H4 (cell line): ENCODE results near the gene NDC80. TPM values are rescaled to one million over a fixed set of nuclear protein-coding genes. Genes with fewer than 3 reads are reported as not detected.
"Not testable (repeated sequence)": the region's sequence is repeated elsewhere in the genome, so short reads cannot be mapped to it uniquely, and the experiment has no call there.

Experiments used
- DNase-seq: peaks from one replicate; pipeline ENCODE4 v3.0.0-alpha.2; 2015; ENCODE audit warnings: low spot score
- total RNA-seq: library from RNA; depleted of rRNA; stranded (reverse); fragments of >200 nt; shearing (Covaris generic); gene quantifications from 2 replicates; pipeline ENCODE4 v1.2.3, GENCODE V29; 2014; rRNA removed

The NDC80 gene
- 34.6 and 43.0 TPM in 2 replicates for total RNA-seq

GRCh38 chr18:2571200-2572170 is at the start of gene NDC80, which contains the start of gene METTL4:
Gene NDC80, plus strand, starts transcription at chr18:2571557. Its CDS starts 1,429 bp downstream, at chr18:2572986.
Gene METTL4, minus strand, starts transcription at chr18:2571505. Its CDS starts 4,289 bp downstream, at chr18:2567216.
- peak; percentile 89 for DNase-seq

GRCh38 chr18:2522112-2522511 is 49.2 kb upstream of the NDC80 start:
- no peak for DNase-seq

- not testable (repeated sequence) for DNase-seq
These were observed 46.6 kb upstream of the NDC80 start for GRCh38 chr18:2524794-2525198.

GRCh38 chr18:2526329-2526728 is 45.0 kb upstream of the NDC80 start:
- no peak for DNase-seq

GRCh38 chr18:2529154-2529553 is 42.2 kb upstream of the NDC80 start:
- peak; percentile 8 for DNase-seq

GRCh38 chr18:2531751-2532150 is 39.6 kb upstream of the NDC80 start:
- DNase-seq, result no peak

- DNase-seq, result no peak
These were observed 38.6 kb upstream of the NDC80 start for GRCh38 chr18:2532797-2533196.

- no peak for DNase-seq
These were observed 36.5 kb upstream of the NDC80 start for GRCh38 chr18:2534906-2535305.

GRCh38 chr18:2535419-2535910 is 35.9 kb upstream of the NDC80 start:
- no peak for DNase-seq

GRCh38 chr18:2536063-2536462 is 35.3 kb upstream of the NDC80 start:
- DNase-seq, result no peak

GRCh38 chr18:2536493-2536892 is 34.9 kb upstream of the NDC80 start:
- no peak for DNase-seq

- DNase-seq, result no peak
These were observed 34.1 kb upstream of the NDC80 start for GRCh38 chr18:2537296-2537695.

- peak; percentile 54 for DNase-seq
These were observed 33.1 kb upstream of the NDC80 start for GRCh38 chr18:2538236-2538635.

- peak; percentile 69 for DNase-seq
These were observed 32.5 kb upstream of the NDC80 start for GRCh38 chr18:2538844-2539243.

GRCh38 chr18:2540575-2540974 is 30.8 kb upstream of the NDC80 start:
- no peak for DNase-seq

GRCh38 chr18:2541925-2542563 is 29.3 kb upstream of the NDC80 start:
- DNase-seq, result peak; percentile 47

- no peak for DNase-seq
These were observed 26.2 kb upstream of the NDC80 start for GRCh38 chr18:2545155-2545554.

- DNase-seq, result peak; percentile 54
These were observed 23.8 kb upstream of the NDC80 start for GRCh38 chr18:2547477-2548087.

- no peak for DNase-seq
These were observed 21.9 kb upstream of the NDC80 start for GRCh38 chr18:2549462-2549861.

GRCh38 chr18:2551425-2551824 is 19.9 kb upstream of the NDC80 start:
- no peak for DNase-seq

GRCh38 chr18:2554696-2555095 is 16.7 kb upstream of the NDC80 start:
- DNase-seq, result no peak

- DNase-seq, result no peak
These were observed 15.5 kb upstream of the NDC80 start for GRCh38 chr18:2555895-2556294.
